HFF-Myc (cell line): ENCODE data around the gene PIEZO2.
A peak's percentile ranks its signal among the peaks of the same experiment; 100 is the strongest.

Experiments
- DNase-seq: peaks from one replicate; pipeline ENCODE4 v3.0.0-alpha.2; 2011; ENCODE audit warnings: low read depth; ENCODE audit errors: extremely low read depth
- H3K4me3 ChIP-seq: replicated peaks from 2 replicates; pipeline ENCODE4 v1.5.1; 2011; ENCODE audit warnings: low read depth, mild to moderate bottlenecking, control low read depth, low read length
- TF ChIP-seq, protein P1 (sequence below): IDR thresholded peaks from 2 replicates; pipeline ENCODE4 v1.5.1; 2012; ENCODE audit warnings: mild to moderate bottlenecking, low read depth, low read length, control low read depth; ENCODE audit errors: missing control alignments

The PIEZO2 gene

DNA sequence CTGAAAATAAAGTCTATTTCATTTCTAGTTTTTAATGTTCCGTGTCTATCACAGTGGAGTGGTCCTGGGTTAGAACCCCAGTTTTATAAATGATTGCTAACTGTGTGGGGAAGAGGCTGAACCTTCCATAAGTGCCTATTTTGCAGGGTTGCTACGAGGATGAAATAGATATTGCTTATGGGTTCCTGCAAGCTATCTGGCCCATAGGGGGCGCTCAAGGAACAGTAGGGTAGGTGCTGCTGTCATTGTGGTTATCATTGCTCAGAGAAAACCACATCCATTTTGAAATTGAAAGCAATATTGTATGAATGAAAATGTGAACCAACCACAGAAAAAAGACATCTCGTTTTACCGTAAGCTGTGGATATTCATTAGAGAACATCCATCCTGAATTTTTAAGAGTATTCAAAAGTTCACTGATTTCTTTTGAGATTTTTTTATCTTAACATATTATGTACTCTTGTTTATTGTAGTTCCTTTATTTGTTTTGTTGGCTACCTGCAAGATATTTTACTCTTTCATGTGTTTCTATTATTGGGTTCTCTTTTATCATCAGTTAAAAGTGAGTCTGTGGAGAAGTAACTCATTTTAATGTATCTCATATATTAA lies 362.0 kb downstream of the PIEZO2 start:
- no peak overlapping the region for H3K4me3 ChIP-seq
- TF ChIP-seq, protein P1, sequence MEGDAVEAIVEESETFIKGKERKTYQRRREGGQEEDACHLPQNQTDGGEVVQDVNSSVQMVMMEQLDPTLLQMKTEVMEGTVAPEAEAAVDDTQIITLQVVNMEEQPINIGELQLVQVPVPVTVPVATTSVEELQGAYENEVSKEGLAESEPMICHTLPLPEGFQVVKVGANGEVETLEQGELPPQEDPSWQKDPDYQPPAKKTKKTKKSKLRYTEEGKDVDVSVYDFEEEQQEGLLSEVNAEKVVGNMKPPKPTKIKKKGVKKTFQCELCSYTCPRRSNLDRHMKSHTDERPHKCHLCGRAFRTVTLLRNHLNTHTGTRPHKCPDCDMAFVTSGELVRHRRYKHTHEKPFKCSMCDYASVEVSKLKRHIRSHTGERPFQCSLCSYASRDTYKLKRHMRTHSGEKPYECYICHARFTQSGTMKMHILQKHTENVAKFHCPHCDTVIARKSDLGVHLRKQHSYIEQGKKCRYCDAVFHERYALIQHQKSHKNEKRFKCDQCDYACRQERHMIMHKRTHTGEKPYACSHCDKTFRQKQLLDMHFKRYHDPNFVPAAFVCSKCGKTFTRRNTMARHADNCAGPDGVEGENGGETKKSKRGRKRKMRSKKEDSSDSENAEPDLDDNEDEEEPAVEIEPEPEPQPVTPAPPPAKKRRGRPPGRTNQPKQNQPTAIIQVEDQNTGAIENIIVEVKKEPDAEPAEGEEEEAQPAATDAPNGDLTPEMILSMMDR: peak; percentile 94
- peak; percentile 33 for DNase-seq

DNA sequence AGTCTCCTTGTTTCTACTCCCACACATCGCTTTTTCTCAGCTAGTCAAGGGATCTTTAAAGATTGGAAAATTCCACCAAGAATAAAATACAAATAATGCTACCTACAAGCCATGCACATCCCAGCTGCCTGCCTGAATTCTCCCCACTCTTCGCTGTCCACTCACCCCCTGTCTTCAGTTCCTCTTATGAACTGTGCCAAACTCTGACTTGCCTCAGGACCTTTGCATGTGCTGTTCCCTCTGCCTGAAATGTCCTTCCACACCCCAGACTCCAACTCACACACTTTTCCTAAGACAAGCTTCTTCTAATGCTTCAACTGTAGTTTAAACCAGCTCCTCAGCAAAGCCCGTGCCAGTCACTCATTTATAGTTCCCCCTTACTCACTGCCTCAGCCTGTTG lies 363.6 kb downstream of the PIEZO2 start:
- DNase-seq: no peak
- H3K4me3 ChIP-seq: no peak overlapping the region
- TF ChIP-seq, protein P1: no peak

DNA sequence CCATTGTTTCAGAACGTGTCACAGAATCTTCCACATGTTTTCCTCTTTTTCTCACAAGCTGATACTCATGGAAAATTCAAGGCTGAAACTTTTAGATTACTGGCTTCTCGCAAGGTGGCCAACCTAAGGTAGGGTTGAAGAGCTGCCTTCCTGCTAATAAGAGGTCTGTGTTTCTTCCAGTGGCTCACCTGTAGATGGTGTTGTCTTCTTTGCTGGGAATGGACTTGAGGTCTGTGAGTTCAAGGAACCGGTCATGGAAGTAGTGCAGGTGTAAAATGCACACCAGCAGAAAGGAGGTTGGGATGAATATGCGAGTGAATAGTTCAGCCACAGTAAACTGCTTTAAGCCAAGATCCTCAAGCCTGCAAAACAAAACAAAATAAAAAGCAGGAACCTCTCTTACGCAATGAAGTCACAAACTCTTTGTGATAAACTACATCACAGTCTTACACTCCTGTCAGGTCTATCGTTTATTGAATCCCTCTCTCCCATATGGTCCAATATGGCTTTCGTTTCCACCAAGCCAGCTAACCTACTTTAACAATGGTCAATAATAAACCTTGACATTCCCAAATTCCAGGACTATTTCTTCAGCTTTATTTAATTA lies 364.7 kb downstream of the PIEZO2 start:
- no peak overlapping the region for H3K4me3 ChIP-seq
- TF ChIP-seq, protein P1: no peak
- no peak for DNase-seq

DNA sequence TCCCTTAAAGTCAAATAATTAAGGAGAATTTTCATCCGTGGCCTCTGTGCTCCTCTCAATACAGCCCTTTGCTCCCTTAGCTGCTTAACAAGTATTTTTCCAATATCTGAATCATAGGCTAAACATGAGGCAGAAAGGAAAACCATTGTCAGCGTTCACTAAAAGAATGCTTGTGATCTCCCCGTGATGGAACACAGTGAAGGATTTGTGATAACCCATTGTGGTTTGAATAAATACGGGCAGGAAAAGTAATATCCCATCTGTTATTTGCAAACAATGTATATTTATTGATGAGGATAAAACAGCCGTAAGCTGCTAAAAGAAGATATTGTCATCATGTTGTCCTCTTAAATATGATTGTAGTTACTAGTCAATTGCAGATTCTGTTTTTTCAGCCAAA lies 365.4 kb downstream of the PIEZO2 start:
- H3K4me3 ChIP-seq: no peak overlapping the region
- TF ChIP-seq, protein P1: no peak
- no peak for DNase-seq

DNA sequence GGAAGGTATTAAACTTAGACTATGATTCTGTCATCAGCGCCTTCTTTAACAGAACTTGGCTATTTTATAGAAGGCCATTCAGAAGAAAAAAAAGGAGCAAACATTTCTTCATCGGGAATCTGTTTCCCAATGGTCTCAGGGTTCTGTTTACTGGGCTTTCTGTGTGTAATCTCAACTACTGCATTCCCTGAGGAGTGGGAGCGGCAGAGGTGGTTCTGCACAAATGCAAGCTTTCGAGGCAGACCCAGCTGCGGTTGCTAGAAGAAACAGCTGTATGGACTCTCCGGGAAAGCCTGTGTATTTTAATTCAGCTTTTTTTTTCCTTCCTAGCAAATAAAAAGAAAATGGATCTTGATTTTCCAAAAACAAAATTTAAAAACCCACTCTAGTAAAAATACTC lies 372.9 kb downstream of the PIEZO2 start:
- DNase-seq: no peak
- TF ChIP-seq, protein P1: no peak
- no peak overlapping the region for H3K4me3 ChIP-seq

DNA sequence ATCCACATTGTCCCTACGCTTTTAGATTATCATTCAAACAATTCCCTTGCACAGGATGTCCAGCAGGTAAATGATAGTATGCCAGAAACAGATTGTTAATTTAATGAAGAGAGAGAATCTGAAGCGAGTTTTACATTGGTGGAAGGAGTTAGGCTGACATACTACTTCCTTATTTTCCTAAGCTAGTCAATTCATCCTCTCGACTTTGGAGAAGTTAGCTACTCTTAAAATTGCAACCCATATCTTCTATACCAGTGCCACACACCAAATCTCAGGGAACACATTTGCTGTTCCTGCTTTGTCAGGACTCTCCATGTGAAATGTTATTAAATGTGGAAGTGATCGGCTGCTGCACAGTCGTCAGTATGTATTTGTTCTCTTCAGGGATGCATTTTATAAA lies 374.3 kb downstream of the PIEZO2 start:
- no peak overlapping the region for H3K4me3 ChIP-seq
- no peak for DNase-seq
- TF ChIP-seq, protein P1: no peak
